Small intestine (tissue), 7 donors: ENCODE results near the gene NF1. TPM values are rescaled to one million over a fixed set of nuclear protein-coding genes. Genes with fewer than 3 reads are reported as not detected.
"Not testable (repeated sequence)": the region's sequence is repeated elsewhere in the genome, so short reads cannot be mapped to it uniquely, and the experiment has no call there.

Experiments
- DNase-seq, 2 donors: peaks; one replicate each; pipeline versions ENCODE4 v3.0.0 to v3.0.0-alpha.2; 2013
- FAIRE-seq: peaks from 2 replicates; lab custom pipeline; 2012; peaks lifted over from hg19 to GRCh38; lab: Jason Lieb, UNC
- H3K27ac ChIP-seq, 3 donors: one replicate each; pipeline ENCODE4 v1.5.1; 2013; ENCODE audit warnings: low read length in 2 of 3, mild to moderate bottlenecking in 2 of 3, control low read depth in 1 of 3, inconsistent platforms in 1 of 3, low read depth in 1 of 3, moderate library complexity in 1 of 3
- H3K27me3 ChIP-seq, 3 donors: one replicate each; pipeline ENCODE4 v1.6.1; 2013; ENCODE audit warnings: low read length in 3 of 3, inconsistent platforms in 1 of 3; ENCODE audit not compliant: control insufficient read depth in 3 of 3, insufficient read depth in 3 of 3
- H3K36me3 ChIP-seq, 3 donors: one replicate each; pipeline ENCODE4 v1.6.1; 2013; ENCODE audit warnings: low read length in 3 of 3, inconsistent platforms in 1 of 3, low read depth in 1 of 3, mild to moderate bottlenecking in 1 of 3, moderate library complexity in 1 of 3; ENCODE audit not compliant: control insufficient read depth in 3 of 3, insufficient read depth in 2 of 3
- H3K4me1 ChIP-seq, 3 donors: one replicate each; pipeline ENCODE4 v1.6.1; 2013; ENCODE audit warnings: low read length in 2 of 3, inconsistent platforms in 1 of 3, low read depth in 1 of 3, mild to moderate bottlenecking in 1 of 3, moderate library complexity in 1 of 3; ENCODE audit not compliant: control insufficient read depth in 3 of 3, insufficient read depth in 2 of 3
- H3K4me3 ChIP-seq, 3 donors: one replicate each; pipeline ENCODE4 v1.5.1; 2013; ENCODE audit warnings: low read length in 3 of 3, control low read depth in 1 of 3, inconsistent platforms in 1 of 3, low read depth in 1 of 3, mild to moderate bottlenecking in 1 of 3, moderate library complexity in 1 of 3
- H3K9me3 ChIP-seq, 2 donors: one replicate each; pipeline ENCODE4 v1.6.1; 2013; ENCODE audit warnings: low read depth in 1 of 2, low read length in 1 of 2; ENCODE audit not compliant: control insufficient read depth in 2 of 2, insufficient read depth in 1 of 2
- WGBS, 3 donors: extraction: QIAGEN DNeasy Blood & Tissue Kit; methylation state at CpG; one replicate each; pipeline ENCODE4 v1.1.7; 2013; 5-methylcytosine and 5-hydroxymethylcytosine counted together
- polyA plus RNA-seq, 4 donors: library from polyadenylated mRNA; stranded (reverse) in 3 of 4; unstranded in 1 of 4; fragments of 200-250 nt in 3 of 4; fragments of 120-200 nt in 1 of 4; gene quantifications; one replicate each; pipeline versions ENCODE4 v1.2.1 to v1.2.3, GENCODE V29; 2013
- donor health status: healthy with polysubstance abuse.
- donor health status: control.
- donor health status: control.
- donor health status: Bipolar disorder and iron deficiency.
- donor health status: healthy.

The NF1 gene
- polyA plus RNA-seq, 4 donors: 7.7 to 27.3 (median 9.5) TPM

DNA sequence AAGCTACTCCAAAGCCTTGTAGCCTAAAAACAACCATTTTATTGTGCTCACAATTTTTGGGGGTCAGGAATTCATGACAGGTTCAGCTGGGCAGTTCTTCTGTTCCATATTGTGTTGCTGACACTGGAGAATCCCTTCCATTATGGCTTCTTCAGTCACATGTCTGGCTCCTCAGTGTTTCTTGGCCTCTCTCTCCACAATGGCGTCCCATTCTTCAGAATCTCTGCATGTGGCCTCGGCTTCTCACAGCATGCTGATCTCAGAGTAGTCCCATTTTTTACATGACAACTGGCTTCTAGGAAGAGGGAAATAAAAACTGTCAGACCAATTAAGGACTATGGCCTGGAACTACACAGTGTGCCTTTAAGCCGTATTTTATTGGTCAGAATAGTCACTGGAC lies 49.7 kb downstream of the NF1 start:
- no peak overlapping the region for H3K4me3 ChIP-seq
- FAIRE-seq (no peak), DNase-seq (no peak)
- H3K27ac ChIP-seq: no peak overlapping the region
- H3K36me3 ChIP-seq: peaks cover 0 to 12% (median 2%) of the 10 kb centered on the region in 3 donors
- H3K27me3 ChIP-seq: no peaks in the 10 kb centered on the region
- WGBS, 3 donors: 96 to 99% (median 98%) methylated on average over 3 of the region's 3 CpGs
- H3K4me1 ChIP-seq: no peaks in the 10 kb centered on the region
- no peaks in the 10 kb centered on the region for H3K9me3 ChIP-seq

- Histone ChIP-seq H3K27me3 (no peaks in the 10 kb centered on the region), H3K27ac (no peak overlapping the region), H3K4me1 (no peaks in the 10 kb centered on the region), H3K36me3 (peaks cover 0 to 12% (median 2%) of the 10 kb centered on the region in 3 donors), H3K4me3 (no peak overlapping the region), H3K9me3 (no peaks in the 10 kb centered on the region)
- DNase-seq (no peak), FAIRE-seq (no peak)
- 84 to 85% (median 84%) methylated on average over 7 of the region's 7 CpGs for WGBS, 3 donors
Observed at GRCh38 chr17:31144836-31145235, 50.1 kb downstream of the NF1 start.

DNA sequence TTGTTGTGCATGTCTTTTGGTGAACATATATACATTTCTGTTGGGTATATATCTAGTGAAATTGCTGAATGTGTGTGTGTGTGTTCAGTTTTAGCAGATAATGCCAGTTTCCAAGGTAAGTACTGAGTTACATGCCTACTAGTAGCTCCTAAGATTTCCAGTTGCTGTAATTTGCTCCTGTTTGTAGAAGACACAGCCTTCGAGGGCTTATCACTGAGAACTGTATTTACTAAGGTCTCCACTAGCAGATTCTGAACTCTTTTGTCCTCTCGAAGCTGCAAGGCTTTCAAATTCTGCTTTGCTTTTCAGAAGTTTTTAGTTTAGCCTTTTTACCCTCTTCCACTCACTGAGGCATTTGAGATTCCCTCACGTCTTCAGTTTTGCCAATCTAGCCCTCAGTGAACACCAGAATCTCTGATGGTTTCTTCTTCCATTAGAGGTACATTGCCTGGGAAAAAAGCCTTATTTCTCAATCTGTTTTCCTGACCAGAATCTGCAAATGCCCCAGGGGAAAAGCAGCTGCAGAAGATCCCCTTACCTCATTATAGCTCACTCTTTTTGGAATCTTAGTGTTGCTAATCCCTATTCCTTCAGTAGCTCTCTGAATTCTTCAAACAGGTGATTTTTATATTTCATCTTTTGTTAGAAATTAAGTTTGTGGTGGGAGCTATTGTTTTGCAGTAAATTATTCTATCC lies 52.9 kb downstream of the NF1 start:
- Histone ChIP-seq H3K27me3 (no peaks in the 10 kb centered on the region), H3K4me1 (no peaks in the 10 kb centered on the region), H3K9me3 (no peaks in the 10 kb centered on the region), H3K36me3 (peaks cover 0 to 12% (median 0%) of the 10 kb centered on the region in 3 donors), H3K4me3 (no peak overlapping the region), H3K27ac (no peak overlapping the region)
- 68 to 74% (median 73%) methylated on average over 3 of the region's 3 CpGs for WGBS, 3 donors
- FAIRE-seq: no peak
- DNase-seq: no peak

- FAIRE-seq (no peak), DNase-seq (no peak)
- peaks cover 0 to 11% (median 0%) of the 10 kb centered on the region in 3 donors for H3K36me3 ChIP-seq
- no peaks in the 10 kb centered on the region for H3K27me3 ChIP-seq
- no peak overlapping the region for H3K4me3 ChIP-seq
- H3K9me3 ChIP-seq: no peaks in the 10 kb centered on the region
- no peaks in the 10 kb centered on the region for H3K4me1 ChIP-seq
- whole genome bisulfite sequencing, 3 donors: 81 to 83% (median 82%) methylated on average over 3 of the region's 3 CpGs
- H3K27ac ChIP-seq: no peak overlapping the region
Observed at GRCh38 chr17:31148205-31148604, 53.4 kb downstream of the NF1 start.

DNA sequence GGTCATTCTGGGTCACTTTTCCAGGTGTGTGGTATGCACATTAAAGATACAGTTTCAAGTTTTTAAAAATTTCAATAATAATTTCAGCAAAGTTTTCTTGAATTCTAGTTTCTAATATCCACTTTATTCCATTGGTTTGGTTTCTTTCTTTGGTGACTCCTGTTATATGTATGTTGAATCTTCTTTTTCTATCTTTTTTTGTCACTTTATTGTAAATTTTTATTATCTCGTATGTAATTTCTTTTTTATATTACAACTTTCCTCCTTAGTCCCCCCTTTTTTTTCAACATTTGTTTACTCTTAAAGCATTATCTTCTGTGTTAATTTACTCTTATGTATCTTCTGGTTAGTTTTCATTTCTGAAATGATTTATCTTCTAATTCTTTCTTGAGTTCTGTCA lies 57.5 kb downstream of the NF1 start:
- DNase-seq (no peak), FAIRE-seq (no peak)

DNA sequence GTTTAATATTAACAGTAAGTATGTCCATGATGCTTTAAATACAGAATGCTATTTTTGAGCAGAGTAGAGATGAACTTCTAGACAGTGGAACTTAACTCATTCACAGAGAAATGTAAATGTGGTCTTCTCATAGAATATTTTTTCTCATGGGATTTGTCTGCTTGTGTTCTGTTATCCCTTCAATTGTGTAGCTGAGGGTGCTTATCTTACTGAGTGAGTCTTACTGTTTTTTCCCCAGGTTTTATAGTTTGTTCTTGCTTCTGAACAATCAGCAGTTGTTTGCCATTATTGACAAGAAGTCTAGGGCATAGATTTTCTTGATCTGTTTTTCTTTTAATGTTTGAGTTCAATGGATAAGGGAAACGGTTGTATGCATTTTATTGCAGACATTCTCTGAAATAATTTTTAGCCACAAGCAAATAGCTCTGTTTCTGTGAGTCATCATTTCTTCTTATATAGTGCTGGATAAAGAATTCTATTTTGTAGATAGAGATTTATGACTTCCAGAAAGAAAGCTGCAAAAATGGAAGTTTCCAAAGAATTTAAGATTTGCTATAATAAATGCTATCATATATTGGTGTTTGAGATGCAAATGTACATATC lies 60.5 kb downstream of the NF1 start:
- Histone ChIP-seq H3K9me3 (no peaks in the 10 kb centered on the region), H3K4me1 (no peaks in the 10 kb centered on the region), H3K27ac (no peak overlapping the region), H3K4me3 (no peak overlapping the region), H3K27me3 (no peaks in the 10 kb centered on the region), H3K36me3 (peaks cover 0 to 13% (median 0%) of the 10 kb centered on the region in 3 donors)
- FAIRE-seq: no peak
- 30 to 56% (median 46%) methylated on average over 1 of the region's 1 CpG for WGBS, 3 donors
- DNase-seq: no peak

More for the DNA sequence above, 57.5 kb downstream of the NF1 start:
- Histone ChIP-seq H3K36me3 (peaks cover 0 to 10% (median 0%) of the 10 kb centered on the region in 3 donors), H3K27me3 (no peaks in the 10 kb centered on the region), H3K9me3 (no peaks in the 10 kb centered on the region), H3K27ac (no peak overlapping the region), H3K4me3 (no peak overlapping the region), H3K4me1 (no peaks in the 10 kb centered on the region)
- WGBS, 3 donors: 92 to 96% (median 94%) methylated on average over 1 of the region's 1 CpG

DNA sequence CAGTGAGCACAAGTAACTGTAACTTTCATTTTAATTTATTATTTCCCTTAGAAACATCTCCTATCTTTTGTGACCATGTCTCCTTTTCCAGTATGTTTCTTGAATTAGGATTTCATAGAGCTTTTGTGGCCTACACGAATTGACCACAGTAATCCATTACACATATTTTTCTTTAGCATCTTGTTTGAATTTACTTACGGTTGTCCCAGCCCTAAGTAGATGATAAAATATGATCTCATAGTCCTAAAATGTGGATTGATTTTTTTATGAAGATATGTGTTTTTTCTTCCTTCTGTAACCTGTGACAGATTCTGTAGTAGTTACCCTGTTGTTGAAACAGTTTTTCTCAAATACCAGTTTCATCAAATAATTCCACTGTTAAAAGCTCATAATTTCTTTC lies 61.5 kb downstream of the NF1 start:
- peaks cover 0 to 13% (median 0%) of the 10 kb centered on the region in 3 donors for H3K36me3 ChIP-seq
- H3K27me3 ChIP-seq: no peaks in the 10 kb centered on the region
- no peaks in the 10 kb centered on the region for H3K4me1 ChIP-seq
- H3K27ac ChIP-seq: no peak overlapping the region
- 87 to 90% (median 89%) methylated on average over 2 of the region's 2 CpGs for WGBS, 3 donors
- no peak for DNase-seq
- FAIRE-seq: no peak
- no peak overlapping the region for H3K4me3 ChIP-seq
- no peaks in the 10 kb centered on the region for H3K9me3 ChIP-seq

DNA sequence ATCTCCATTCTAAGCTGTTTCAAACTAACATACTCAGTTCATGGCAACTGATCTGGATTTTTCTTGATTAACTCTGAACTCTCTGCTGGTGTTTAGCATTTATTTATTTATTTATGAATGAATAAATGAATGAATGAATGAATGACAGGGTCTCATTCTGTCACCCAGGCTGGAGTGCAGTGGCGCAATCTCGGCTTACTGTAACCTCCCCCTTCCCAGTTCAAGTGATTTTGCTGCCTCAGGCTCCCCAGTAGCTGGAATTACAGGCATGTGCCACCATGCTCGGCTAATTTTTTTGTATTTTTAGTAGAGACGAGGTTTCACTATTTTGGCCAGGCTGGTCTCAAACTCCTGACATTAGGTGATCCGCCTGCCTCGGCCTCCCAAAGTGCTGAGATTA lies 62.1 kb downstream of the NF1 start:
- H3K9me3 ChIP-seq, H3K4me3 ChIP-seq, FAIRE-seq, DNase-seq, H3K27ac ChIP-seq, H3K4me1 ChIP-seq, H3K27me3 ChIP-seq: not testable (repeated sequence)
- WGBS, 3 donors: 94 to 97% (median 96%) methylated on average over 6 of the region's 6 CpGs
- H3K36me3 ChIP-seq: peaks cover 0 to 16% (median 0%) of the 10 kb centered on the region in 3 donors
